ENCODE data around the gene PIGP.

PIGP gene

GRCh38 chr21:37095821-37096220 lies 22.9 kb upstream of the PIGP start:
- Histone ChIP-seq H3K4me1 (ENCODE audit: control insufficient read depth, low read length) (no peaks in the 10 kb centered on the region), H3K27ac (ENCODE audit: low read depth, low read length) (no peak overlapping the region), H3K79me2 (ENCODE audit: control insufficient read depth, low read length) (no peaks in the 10 kb centered on the region), H3K4me2 (ENCODE audit: low read length) (no peak overlapping the region), H4K20me1 (ENCODE audit: control insufficient read depth, insufficient read depth, low read depth, low read length) (no peaks in the 10 kb centered on the region), H3K4me3 (ENCODE audit: low read length) (no peak overlapping the region), H3K36me3 (ENCODE audit: control insufficient read depth, low read length) (peaks cover 55% of the 10 kb centered on the region), H3K27me3 (ENCODE audit: control insufficient read depth, low read length) (no peaks in the 10 kb centered on the region), H3K9me3 (ENCODE audit: control insufficient read depth, insufficient read depth, low read length) (no peaks in the 10 kb centered on the region), H3F3A (ENCODE audit: control insufficient read depth, insufficient read depth) (no peaks in the 10 kb centered on the region), H3K9me2 (replicated peaks; ENCODE audit: control insufficient read depth, low read length) (no peaks in the 10 kb centered on the region)
- TF ChIP-seq CTCF (IDR thresholded peaks at IDR 0.05; ENCODE audit: low read depth, low read length, poor library complexity, severe bottlenecking): no peak
- no peak for TF ChIP-seq EZH2phosphoT487 (IDR thresholded peaks at IDR 0.05; ENCODE audit: borderline replicate concordance, low read length)

- peaks cover 2% of the 10 kb centered on the region; the same call in 1 of the 2 replicates for H3K79me2 ChIP-seq (ENCODE audit: control insufficient read depth, low read length)
- TF ChIP-seq EZH2phosphoT487 (IDR thresholded peaks at IDR 0.05; ENCODE audit: borderline replicate concordance, low read length): no peak
- no peak for TF ChIP-seq CTCF (IDR thresholded peaks at IDR 0.05; ENCODE audit: low read depth, low read length, poor library complexity, severe bottlenecking)
- H3K9me3 ChIP-seq (ENCODE audit: control insufficient read depth, insufficient read depth, low read length): no peaks in the 10 kb centered on the region
- H3K4me3 ChIP-seq (ENCODE audit: low read length): no peak overlapping the region
- H3K9me2 ChIP-seq (replicated peaks; ENCODE audit: control insufficient read depth, low read length): no peaks in the 10 kb centered on the region
- peaks cover 63% of the 10 kb centered on the region for H3K36me3 ChIP-seq (ENCODE audit: control insufficient read depth, low read length)
- H3F3A ChIP-seq (ENCODE audit: control insufficient read depth, insufficient read depth): no peaks in the 10 kb centered on the region
- H3K27me3 ChIP-seq (ENCODE audit: control insufficient read depth, low read length): no peaks in the 10 kb centered on the region
- no peak overlapping the region for H3K27ac ChIP-seq (ENCODE audit: low read depth, low read length)
- H4K20me1 ChIP-seq (ENCODE audit: control insufficient read depth, insufficient read depth, low read depth, low read length): no peaks in the 10 kb centered on the region
- H3K4me2 ChIP-seq (ENCODE audit: low read length): no peak overlapping the region
- H3K4me1 ChIP-seq (ENCODE audit: control insufficient read depth, low read length): no peaks in the 10 kb centered on the region
These were observed 21.1 kb upstream of the PIGP start for GRCh38 chr21:37093977-37094376.

- Histone ChIP-seq H3K79me2 (ENCODE audit: control insufficient read depth, low read length) (peaks cover 52% of the 10 kb centered on the region), H3K27ac (ENCODE audit: low read depth, low read length) (no peak overlapping the region), H3F3A (ENCODE audit: control insufficient read depth, insufficient read depth) (no peaks in the 10 kb centered on the region), H3K4me3 (ENCODE audit: low read length) (no peak overlapping the region), H3K9me3 (ENCODE audit: control insufficient read depth, insufficient read depth, low read length) (no peaks in the 10 kb centered on the region), H3K27me3 (ENCODE audit: control insufficient read depth, low read length) (no peaks in the 10 kb centered on the region), H3K36me3 (ENCODE audit: control insufficient read depth, low read length) (peaks cover 33% of the 10 kb centered on the region), H3K4me1 (ENCODE audit: control insufficient read depth, low read length) (0 out of 2 replicates have a peak, but pooled peaks cover 2% of the 10 kb centered on the region), H4K20me1 (ENCODE audit: control insufficient read depth, insufficient read depth, low read depth, low read length) (no peaks in the 10 kb centered on the region; the same call in 1 of the 2 replicates), H3K9me2 (replicated peaks; ENCODE audit: control insufficient read depth, low read length) (no peaks in the 10 kb centered on the region), H3K4me2 (ENCODE audit: low read length) (no peak overlapping the region)
- TF ChIP-seq CTCF (IDR thresholded peaks at IDR 0.05; ENCODE audit: low read depth, low read length, poor library complexity, severe bottlenecking) (no peak), EZH2phosphoT487 (IDR thresholded peaks at IDR 0.05; ENCODE audit: borderline replicate concordance, low read length) (no peak)
These were observed 15.4 kb upstream of the PIGP start for GRCh38 chr21:37088186-37088735.
